HG03457 (cell line): ENCODE data around the gene SLC10A3.

Experiments
- ATAC-seq: cut with Tn5 transposase; IDR thresholded peaks from one replicate; pipeline ENCODE4 v1.9.1; 2021; ENCODE audit warnings: moderate number of reproducible peaks; ENCODE audit not compliant: unreplicated experiment

The SLC10A3 gene

DNA sequence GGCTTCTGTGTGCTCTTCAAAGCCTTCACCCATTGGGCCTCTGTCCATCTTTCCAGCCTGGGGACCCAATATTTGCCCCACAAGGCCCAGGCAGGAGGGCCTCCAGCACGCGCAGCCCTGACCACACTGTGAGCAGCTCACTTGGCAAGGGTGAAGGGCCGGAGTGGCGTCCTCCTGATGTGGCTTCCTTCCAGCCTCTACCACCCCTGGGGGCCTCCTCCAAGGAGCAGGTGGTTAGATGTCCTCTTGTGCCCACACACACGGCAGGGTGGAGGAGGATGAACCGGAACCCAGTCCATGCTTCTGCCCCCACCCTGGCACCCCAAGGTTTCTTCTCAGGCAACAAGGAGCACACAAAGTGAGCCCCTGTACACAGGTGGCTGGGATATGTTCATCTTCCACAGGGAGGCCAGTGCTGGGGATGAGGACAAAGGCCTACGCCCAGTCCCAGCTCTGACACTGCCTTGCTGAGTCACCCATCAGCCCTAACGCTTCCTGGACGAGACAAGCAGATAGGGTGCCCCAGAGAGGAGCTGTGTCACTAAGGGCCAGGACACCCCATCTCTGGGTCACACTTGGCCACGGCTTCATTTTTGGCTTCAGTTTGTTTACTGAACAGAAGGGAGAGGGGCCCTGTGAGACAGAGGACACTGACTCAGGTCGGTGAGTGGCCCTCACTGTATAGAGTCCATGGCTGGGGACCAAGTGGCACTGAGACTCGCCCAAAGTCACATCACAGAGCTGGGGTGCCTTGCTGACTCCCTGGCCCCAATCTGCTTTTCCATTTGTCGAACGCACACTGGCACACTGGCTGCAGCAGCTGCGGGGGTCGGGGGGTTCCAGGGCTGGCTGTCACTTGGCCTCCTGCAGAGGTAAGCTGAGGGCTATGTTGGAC, 5.9 kb downstream of the SLC10A3 start:
- ATAC-seq, result no peak

DNA sequence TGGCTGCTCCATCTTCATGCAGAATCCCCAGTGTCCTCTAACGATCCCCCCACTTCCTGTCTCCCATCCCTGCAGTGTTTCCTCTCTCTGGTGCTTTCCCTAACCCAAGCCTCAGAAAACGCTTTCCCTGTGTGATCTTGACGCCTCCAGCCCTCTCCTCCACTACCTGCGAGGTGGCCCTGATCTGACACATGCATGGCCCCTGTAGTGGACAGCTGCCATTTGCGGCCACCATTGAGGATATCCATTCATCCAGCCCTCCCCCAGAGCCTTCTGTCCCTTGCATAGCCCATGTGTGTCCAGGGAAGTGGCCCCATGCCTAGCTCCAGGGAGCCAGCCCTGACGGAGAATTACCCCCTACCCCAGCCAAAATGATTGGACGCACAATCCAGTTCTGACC, 7.1 kb downstream of the SLC10A3 start:
- ATAC-seq, result no peak

DNA sequence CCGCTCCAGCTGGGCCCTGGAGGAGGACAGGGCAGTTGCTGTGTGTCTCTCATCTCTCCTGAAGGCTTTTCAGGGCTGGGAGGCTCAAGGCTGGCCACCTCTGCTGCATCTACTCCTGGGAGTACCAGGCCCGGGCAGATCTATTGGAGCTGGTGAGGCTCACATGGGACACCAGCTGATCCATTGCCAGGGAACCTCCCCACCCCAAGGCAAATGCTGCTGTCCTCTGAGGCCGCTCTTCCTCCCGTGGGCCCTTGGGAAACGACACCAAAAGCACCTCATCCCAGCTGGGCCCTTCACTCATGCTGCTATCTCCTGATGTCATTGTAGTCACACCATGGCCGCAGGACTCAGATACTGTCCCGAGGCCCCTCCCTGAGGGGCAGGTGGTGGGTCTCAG, 7.6 kb downstream of the SLC10A3 start:
- ATAC-seq, result no peak

DNA sequence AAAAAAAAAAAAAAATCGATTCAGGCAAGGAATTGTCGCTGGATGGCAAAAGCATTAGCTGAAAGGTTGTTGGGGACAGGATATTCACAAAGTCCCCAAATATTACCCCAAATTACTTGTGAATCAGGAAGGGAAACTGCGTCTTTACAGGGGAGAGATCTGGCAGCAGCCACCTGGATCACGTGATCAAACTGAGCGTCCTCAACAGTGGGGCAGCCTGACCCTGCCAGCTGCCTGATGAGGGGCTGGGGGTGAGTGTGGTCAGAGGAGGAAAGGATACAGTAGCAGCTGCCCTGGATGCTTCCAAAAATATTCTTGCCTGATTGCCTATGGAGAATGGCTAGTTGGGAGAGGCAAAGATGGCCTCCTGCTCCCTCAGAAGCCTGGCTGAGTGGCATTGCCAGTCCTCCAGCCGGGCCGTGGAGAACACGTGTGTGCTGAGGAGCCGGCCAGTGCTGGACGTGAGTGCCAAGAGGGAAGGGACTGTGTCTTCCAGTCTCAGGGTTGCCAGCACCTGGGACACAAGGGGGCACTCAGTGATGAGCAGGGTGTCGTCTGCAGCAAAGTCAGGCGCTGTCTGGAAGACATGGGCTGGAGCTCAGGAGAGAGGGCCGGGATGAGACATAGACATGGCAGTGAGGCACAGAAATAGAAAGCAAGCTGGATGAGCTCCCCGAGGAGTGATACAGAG, 8.4 kb downstream of the SLC10A3 start:
- ATAC-seq, result no peak

DNA sequence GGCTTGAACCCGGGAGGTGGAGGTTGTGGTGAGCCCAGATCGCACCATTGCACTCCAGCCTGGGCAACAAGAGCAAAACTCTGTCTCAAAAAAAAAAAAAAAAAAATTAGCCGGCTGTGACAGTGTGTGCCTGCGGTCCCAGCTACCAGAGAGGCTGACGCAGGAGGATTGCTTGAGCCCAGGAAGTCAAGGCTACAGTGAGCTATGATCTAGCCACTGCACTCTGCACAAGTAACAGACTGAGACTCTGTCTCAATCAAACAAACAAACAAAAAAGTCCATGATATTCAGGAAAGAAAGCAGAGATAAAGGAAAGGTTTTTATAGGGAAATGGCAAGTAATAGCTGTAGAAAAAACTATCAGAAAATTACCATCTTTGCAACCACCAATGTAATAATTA, 9.2 kb downstream of the SLC10A3 start:
- ATAC-seq, result no peak

DNA sequence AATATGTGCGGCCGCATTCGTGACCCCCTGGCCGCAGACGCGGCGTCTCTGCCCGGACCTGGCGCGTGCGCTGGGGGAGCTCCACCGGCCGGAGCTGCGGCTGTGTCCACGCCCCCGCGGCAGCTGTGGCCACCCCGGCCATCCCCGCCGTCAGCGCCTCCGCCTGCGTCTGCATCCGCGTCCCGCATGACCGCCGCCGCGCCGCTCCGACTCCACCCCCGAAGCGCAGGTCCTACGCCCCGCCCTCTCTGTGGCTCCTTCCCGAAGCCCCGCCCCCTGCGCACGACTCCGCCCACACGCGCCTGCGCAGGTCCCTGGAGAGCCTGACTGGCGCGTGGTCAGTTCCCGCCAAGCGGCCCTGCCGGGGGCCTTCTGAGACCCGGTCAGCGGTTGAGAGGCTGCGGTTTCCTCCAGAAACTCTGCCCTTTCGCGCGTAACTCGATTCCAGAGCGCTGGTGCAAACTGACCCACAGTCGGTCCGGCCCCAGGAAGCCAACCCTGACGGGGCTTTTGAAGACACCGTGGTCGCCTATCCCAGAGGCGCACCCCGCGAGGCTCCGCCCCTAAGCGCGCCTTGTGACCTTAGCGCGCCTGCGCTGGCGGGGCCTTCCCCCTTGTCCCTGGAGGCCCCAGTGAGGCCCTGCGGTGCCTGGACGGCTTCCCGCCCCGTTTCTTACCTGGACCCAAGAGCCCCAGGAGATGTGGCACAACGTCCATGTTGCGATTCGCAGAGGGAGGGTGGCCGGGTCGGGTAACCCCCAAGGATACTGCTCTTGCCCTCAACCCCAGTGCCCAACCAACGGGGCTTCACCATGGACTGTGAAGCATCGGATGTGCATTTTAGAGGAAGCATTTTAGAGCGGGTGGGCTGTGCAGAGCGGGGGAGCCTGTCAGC, 11.5 kb downstream of the SLC10A3 start, which contains the start of gene LAGE3:
Gene LAGE3 (minus strand): TSS at position 554 of the 895 bp plus-strand sequence. CDS start 366 bp downstream, at position 188.
- ATAC-seq, result peak; percentile 69

DNA sequence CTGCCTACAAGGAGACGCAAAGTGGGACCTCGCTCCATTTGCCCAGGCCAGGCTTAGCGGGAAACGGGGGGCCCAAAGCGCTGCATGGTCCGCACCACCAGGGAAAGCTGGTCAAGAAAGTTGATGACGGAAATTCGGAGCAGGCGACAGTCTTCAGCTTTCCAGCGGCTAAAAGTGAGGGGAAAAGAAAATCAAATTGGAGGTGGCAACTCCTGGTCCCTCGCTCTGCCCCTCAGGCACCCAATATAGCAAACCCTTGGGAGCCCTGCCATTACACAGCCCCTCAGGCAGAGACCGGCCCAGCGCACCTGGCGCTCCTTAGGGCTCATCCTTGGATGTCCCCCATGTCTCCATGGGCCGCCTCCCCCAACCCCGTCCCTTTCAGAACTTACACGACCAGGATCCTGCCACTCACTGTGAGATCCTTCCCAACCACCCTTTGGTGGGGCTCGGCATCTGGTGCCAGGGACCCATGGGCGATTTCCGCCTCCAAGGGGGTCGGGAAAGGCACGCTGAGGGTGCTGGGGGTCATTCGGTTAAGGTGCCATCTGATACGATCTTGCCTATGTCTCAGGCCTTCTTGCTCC, 12.4 kb downstream of the SLC10A3 start:
- no peak for ATAC-seq

DNA sequence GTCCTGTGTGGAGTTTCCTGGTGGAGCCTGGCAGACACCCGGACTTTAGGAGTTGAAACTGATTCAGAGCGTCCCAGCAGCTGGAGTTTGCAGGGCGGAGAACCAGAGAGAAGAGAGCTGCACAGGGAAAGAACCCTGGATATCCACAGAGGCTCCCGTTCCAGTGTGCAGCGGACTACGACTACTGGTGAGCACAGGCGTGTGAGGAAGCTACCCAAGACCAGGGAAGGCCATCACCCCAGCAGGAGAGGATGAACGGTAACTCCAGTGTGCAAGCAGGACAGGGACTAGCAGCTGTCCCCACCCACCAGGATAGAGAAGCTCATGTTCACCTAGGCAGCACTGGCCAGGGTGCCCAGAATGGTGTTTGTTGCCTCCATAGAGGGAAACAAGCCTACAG, 13.6 kb downstream of the SLC10A3 start:
- ATAC-seq, result no peak

DNA sequence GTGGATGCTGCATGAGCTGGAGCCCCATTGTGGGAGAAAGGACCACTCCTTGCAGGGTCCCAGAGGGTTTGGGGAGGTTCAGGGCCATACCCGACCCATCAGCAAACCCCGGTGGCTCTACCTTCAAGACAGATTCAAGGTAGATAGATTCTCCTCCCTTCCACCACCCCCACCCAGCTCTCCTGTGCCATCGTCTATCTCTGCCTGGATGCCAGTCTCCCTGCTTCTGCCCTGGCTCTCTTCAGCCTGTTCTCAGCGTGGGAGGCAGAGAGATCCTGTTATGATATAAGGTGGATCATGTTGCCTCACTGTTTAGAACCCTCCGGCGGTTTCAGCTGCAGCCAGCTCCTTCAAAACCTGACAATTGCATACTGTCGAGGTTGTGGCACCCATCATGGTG, 16.7 kb downstream of the SLC10A3 start:
- no peak for ATAC-seq

DNA sequence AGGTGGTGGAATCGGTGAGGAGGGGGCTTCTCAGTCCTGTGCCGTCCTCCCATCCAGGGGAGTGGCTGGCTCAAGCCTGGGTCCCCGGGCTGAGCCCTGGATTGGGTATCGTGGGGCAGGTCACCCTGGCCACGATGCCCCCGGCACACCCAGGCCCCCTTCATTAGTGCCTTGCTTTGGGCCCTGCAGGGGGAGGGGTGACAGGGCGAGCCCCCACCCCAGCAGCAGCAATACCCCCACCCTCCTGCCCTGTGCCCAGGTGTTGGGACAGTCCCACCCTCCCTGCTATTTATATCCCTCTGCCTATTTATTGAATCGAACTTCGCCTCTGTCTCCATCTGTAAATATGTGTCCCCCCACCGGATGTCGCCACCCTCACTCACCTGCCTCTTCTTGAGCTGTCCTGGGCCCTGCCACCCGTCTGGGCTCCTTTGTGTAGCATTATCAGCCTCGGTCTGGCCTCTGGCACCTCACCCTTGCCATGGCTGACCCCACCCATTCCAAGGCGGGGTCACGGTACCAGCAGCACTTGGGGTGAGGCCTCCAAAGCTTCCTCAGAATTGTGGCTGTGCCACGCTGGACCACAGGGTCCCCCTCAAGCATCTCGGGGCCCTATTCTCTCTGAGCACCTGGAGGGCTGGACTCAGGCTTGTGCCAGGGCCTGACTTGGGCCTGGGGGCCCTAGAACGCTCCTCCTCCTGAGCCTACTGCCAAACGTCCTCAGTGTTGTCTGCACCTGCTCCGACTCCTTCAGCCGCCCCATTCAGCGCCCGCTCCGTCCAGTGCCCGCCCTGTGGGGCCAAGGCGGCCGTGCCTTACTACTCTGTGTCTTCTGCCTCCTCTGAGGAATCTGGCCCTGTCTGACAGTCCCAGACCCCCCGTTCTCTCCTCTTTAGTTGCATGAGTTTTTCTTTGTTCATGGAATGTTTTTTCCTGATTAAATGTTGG, 17.5 kb downstream of the SLC10A3 start:
- no peak for ATAC-seq

DNA sequence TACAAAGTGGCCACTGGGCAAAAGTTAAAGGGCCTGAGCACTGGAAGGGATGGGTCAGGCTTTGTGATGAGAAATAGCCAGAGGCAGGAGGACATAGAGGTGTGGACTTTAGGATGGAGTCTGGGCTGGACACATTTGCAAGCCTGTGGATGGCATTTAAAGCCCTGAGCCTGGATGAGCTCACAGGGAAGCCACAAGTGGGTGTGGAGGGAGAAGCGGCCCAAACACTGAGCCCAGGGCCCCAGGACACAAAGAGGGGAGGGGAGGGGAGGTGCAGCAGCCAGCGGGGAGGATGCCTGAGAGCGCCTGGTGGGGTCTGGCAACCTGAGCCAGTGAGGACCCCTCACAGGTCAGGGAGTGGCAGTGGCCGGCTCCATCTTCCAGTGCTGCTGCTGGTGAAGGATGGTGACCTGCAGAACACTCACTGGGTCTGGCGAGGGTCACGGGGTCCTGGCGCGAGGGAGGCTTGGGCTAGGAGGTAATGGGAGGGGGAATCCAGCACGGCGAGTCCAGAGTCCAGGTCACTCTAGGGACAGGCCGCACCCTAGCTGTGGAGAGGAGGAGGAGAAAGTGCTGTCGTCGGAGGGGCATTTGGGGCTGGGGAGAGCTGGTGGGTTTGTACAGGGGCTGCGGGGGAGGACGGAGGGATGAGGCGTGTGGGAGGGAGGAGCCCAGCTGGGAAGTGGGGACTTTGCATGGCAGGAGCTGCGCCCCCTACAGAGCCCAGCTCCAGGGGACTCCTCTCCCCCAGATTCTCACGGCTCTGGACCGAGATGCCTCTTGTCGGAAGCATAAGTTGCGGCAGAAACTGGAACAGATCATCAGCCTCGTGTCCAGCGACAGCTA, 18.4 kb downstream of the SLC10A3 start:
- ATAC-seq, result no peak

DNA sequence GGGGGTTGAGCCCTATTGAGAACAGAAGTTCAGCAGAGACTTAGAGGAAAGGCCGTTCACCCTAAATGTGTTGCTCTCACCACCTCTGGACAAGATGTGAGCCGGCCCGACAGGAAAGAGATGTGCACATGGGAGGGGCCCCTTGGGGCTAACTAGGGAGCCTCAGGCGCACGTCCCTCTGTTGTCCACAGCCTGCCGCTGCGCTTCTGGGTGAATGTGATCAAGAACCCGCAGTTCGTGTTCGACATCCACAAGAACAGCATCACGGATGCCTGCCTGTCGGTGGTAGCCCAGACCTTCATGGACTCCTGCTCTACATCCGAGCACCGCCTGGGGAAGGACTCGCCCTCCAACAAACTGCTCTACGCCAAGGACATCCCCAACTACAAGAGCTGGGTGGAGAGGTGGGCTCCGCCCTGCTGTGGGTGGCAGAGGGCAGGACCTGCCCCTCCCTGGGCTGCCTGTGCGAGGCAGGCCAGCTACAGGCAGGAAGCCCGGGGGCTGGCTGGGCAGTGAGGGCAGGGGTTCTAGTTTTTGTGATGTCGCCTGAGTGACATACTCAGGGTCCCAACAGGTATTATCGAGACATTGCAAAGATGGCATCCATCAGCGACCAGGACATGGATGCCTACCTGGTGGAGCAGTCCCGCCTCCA, 19.4 kb downstream of the SLC10A3 start:
- no peak for ATAC-seq

DNA sequence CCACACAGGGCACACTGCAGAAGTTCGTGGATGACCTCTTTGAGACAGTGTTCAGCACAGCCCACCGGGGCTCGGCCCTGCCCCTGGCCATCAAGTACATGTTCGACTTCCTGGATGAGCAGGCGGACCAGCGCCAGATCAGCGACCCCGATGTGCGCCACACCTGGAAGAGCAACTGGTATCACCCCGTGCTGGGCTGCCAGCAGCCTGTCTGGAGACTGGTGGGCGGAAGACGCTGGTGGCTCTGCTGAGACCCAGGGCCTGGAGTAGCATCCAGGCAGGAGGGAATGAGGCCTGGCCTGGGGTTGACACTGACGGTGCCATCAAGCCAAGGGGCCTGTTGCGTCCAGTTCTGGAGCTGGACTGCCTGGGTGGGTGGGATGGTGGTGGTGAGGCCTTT, 20.0 kb downstream of the SLC10A3 start:
- no peak for ATAC-seq

DNA sequence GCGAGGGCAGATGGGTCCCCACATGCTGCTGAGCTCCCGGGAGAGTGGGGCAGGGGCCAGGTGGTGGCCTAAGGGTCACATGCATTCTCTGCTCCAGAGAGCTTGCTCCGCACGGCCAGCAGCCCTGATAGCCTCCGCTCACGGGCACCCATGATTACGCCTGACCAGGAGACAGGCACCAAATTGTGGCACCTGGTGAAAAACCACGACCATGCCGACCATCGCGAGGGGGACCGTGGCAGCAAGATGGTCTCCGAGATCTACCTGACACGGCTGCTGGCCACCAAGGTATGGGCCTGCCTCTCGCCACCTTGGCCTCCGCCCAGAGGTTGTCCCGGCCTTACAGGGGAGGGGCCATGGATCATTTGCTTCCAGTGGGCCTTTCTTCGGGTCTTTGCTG, 20.5 kb downstream of the SLC10A3 start:
- no peak for ATAC-seq

DNA sequence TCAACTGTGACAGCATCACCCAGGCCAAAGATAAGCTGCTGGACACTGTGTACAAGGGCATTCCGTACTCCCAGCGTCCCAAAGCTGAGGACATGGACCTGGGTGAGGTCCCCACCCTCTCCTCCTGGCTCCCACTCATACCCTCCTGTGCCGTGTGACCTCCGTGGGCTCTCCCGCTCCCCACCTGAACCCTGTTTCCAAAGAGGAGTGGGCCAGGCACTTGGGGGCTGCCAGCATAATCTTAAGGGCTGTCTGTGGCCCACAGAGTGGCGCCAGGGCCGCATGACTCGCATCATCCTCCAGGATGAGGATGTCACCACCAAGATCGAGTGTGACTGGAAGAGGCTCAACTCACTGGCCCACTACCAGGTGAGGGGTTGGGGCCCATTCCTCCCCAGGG, 21.3 kb downstream of the SLC10A3 start:
- no peak for ATAC-seq

DNA sequence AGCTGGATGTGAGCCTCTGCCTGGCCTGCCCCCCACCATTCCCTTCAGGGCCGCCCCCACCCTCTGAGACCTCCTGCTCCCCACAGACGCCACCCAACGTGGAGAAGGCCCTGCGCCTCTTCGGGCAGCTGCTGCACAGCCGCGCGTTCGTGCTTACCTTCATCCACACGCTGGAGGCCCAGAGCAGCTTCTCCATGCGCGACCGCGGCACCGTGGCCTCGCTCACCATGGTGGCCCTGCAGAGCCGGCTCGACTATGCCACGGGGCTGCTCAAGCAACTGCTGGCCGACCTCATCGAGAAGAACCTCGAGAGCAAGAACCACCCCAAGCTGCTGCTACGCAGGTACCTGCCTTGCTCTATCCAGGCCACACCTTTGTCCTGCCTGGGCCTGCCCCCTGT, 22.2 kb downstream of the SLC10A3 start:
- no peak for ATAC-seq

DNA sequence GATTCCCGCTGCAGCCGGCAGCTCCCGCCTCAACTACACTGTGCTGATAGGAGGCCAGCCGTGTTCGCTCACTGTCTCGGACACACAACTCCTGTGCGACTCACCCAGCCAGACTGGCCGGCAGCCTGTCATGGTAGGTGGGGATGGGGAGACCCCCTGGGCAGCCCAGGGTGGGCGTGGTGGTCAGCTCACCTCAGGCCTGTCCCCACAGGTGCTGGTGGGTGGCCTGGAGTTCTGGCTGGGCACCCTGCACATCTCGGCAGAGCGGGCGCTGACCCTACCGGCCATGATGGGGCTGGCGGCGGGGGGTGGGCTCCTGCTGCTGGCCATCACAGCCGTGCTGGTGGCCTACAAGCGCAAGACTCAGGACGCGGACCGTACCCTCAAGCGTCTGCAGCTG, 22.9 kb downstream of the SLC10A3 start:
- ATAC-seq, result no peak

DNA sequence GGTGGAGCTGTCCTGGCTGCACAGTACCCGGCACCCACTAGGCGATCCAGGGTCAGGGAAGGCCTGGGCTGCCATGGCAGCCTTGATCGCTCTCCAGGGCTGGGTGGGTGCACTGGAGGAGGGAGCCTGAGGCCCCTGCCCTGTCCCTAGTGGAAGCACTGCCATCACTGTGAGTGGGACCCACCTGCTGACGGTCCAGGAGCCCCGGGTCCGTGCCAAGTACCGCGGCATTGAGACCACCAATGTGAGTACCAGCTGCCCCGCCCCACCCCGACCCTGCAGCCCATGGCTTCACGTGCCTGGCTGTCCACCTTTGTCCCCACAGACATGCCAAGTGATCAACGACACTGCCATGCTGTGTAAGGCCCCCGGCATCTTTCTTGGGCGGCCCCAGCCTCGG, 23.5 kb downstream of the SLC10A3 start:
- ATAC-seq, result no peak
